ENCODE data around the gene RNF157.

DNA sequence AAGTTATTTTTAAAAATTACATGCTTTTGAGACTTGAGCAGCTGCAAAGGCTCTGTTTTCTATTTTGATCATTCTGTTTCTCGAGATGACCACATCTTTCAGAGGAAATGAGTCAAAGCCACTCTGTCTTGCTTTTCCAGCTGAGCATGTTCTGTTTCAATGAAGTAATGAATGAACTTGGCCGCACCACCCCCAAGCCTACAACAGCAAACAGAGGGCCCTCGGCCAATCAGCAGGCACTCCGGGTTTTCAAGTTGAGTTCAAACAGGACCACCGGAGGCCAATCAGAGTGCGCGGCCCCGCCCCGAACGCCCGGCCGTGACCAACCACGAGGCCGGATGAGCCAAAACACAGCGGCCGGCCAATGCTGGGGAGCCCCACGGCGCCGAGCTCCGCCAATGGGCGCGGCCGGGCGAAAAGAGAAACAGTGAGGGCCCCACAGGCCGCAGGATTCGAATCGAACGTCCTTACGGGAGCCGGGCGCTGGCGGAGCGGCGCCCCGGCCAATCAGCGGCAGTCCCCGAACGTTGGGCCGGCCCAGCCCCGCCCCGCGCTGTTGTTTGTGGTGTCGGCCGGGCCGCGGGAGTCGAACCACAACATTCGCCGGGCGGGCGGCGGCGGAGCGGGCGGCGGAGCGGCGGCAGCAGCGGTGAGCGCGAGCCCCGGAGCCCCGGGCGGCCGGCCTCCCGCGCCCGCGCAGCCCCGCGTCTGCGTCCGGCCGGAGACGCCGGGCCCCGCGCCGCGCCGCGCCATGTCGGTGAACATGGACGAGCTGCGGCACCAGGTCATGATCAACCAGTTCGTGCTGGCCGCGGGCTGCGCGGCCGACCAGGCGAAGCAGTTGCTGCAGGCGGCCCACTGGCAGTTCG lies 24.7 kb upstream of the RNF157 start, which contains the start of gene UBALD2:
- TF ChIP-seq, protein P1, sequence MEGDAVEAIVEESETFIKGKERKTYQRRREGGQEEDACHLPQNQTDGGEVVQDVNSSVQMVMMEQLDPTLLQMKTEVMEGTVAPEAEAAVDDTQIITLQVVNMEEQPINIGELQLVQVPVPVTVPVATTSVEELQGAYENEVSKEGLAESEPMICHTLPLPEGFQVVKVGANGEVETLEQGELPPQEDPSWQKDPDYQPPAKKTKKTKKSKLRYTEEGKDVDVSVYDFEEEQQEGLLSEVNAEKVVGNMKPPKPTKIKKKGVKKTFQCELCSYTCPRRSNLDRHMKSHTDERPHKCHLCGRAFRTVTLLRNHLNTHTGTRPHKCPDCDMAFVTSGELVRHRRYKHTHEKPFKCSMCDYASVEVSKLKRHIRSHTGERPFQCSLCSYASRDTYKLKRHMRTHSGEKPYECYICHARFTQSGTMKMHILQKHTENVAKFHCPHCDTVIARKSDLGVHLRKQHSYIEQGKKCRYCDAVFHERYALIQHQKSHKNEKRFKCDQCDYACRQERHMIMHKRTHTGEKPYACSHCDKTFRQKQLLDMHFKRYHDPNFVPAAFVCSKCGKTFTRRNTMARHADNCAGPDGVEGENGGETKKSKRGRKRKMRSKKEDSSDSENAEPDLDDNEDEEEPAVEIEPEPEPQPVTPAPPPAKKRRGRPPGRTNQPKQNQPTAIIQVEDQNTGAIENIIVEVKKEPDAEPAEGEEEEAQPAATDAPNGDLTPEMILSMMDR (IDR thresholded peaks at IDR 0.05; ENCODE audit: insufficient read depth, low read length) = no peak
- peak; percentile 46 for TF ChIP-seq POLR2AphosphoS5 (IDR thresholded peaks at IDR 0.05; ENCODE audit: low read depth)
- TF ChIP-seq SPI1 (IDR thresholded peaks at IDR 0.05; ENCODE audit: borderline replicate concordance, low read depth) = no peak
- TF ChIP-seq GABPA (IDR thresholded peaks at IDR 0.05; ENCODE audit: low read depth) = 0 out of 2 replicates have a peak, but pooled peaks have one; percentile 9
- TF ChIP-seq, protein P2, sequence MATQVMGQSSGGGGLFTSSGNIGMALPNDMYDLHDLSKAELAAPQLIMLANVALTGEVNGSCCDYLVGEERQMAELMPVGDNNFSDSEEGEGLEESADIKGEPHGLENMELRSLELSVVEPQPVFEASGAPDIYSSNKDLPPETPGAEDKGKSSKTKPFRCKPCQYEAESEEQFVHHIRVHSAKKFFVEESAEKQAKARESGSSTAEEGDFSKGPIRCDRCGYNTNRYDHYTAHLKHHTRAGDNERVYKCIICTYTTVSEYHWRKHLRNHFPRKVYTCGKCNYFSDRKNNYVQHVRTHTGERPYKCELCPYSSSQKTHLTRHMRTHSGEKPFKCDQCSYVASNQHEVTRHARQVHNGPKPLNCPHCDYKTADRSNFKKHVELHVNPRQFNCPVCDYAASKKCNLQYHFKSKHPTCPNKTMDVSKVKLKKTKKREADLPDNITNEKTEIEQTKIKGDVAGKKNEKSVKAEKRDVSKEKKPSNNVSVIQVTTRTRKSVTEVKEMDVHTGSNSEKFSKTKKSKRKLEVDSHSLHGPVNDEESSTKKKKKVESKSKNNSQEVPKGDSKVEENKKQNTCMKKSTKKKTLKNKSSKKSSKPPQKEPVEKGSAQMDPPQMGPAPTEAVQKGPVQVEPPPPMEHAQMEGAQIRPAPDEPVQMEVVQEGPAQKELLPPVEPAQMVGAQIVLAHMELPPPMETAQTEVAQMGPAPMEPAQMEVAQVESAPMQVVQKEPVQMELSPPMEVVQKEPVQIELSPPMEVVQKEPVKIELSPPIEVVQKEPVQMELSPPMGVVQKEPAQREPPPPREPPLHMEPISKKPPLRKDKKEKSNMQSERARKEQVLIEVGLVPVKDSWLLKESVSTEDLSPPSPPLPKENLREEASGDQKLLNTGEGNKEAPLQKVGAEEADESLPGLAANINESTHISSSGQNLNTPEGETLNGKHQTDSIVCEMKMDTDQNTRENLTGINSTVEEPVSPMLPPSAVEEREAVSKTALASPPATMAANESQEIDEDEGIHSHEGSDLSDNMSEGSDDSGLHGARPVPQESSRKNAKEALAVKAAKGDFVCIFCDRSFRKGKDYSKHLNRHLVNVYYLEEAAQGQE (IDR thresholded peaks at IDR 0.05; ENCODE audit: insufficient replicate concordance, low read depth) = no peak

Data from HL-60 (cell line).